CD14-positive monocyte (primary cell): ENCODE measurements around the gene GRK2. TPM values are rescaled to one million over a fixed set of nuclear protein-coding genes. Genes with fewer than 3 reads are reported as not detected.
"Not testable (repeated sequence)": the region's sequence is repeated elsewhere in the genome, so short reads cannot be mapped to it uniquely, and the experiment has no call there.

ENCODE experiments used
- DNase-seq, 3 donors: peaks; one replicate each; pipeline ENCODE4 v3.0.0-alpha.2; 2011 to 2022
- H2AFZ ChIP-seq: 2 replicates; pipeline ENCODE4 v1.6.0; 2012; ENCODE audit warnings: mild to moderate bottlenecking, low read depth, low read length, inconsistent platforms; ENCODE audit not compliant: insufficient read depth, poor library complexity, severe bottlenecking
- H3K27ac ChIP-seq, 2 donors: 1 replicate in 1 of 2; 2 replicates in 1 of 2; pipeline ENCODE4 v1.5.1; 2012 to 2013; ENCODE audit warnings: low read length in 2 of 2, control low read depth in 1 of 2, inconsistent platforms in 1 of 2, low read depth in 1 of 2, mild to moderate bottlenecking in 1 of 2
- H3K27me3 ChIP-seq, 2 donors: one replicate each; pipeline versions ENCODE4 v1.6.0 to v1.6.1; 2011 to 2013; ENCODE audit warnings: low read length in 2 of 2; ENCODE audit not compliant: control insufficient read depth in 2 of 2, insufficient read depth in 2 of 2
- H3K36me3 ChIP-seq, 2 donors: replicated peaks in 1 of 2; 1 replicate in 1 of 2; 2 replicates in 1 of 2; pipeline versions ENCODE4 v1.5.1 to v1.6.1; 2012 to 2013; ENCODE audit warnings: low read length in 2 of 2, control low read depth in 1 of 2, inconsistent platforms in 1 of 2, mild to moderate bottlenecking in 1 of 2; ENCODE audit not compliant: insufficient read depth in 2 of 2, control insufficient read depth in 1 of 2
- H3K4me1 ChIP-seq, 2 donors: 1 replicate in 1 of 2; 2 replicates in 1 of 2; pipeline versions ENCODE4 v1.5.1 to v1.6.1; 2012 to 2013; ENCODE audit warnings: low read length in 2 of 2, control low read depth in 1 of 2, inconsistent platforms in 1 of 2, mild to moderate bottlenecking in 1 of 2, moderate library complexity in 1 of 2; ENCODE audit not compliant: insufficient read depth in 2 of 2, control insufficient read depth in 1 of 2
- H3K4me2 ChIP-seq: replicated peaks from 2 replicates; pipeline ENCODE3; 2012; ENCODE audit warnings: low read length, moderate library complexity, mild to moderate bottlenecking; ENCODE audit not compliant: poor library complexity, severe bottlenecking; ENCODE audit errors: extremely low read depth
- H3K4me3 ChIP-seq, 3 experiments: fragments of 200-600 bp in 1 of 3; sonication (generic) in 1 of 3; replicated peaks in 1 of 3; 1 replicate in 2 of 3; 2 replicates in 1 of 3; pipeline ENCODE4 v1.5.1; 2011 to 2013; ENCODE audit warnings: low read length in 3 of 3, mild to moderate bottlenecking in 3 of 3, control low read depth in 2 of 3, low read depth in 2 of 3, inconsistent platforms in 1 of 3, moderate library complexity in 1 of 3
- H3K79me2 ChIP-seq: 2 replicates; pipeline ENCODE4 v1.6.0; 2012; ENCODE audit warnings: mild to moderate bottlenecking, control low read depth, inconsistent platforms, low read length, moderate library complexity; ENCODE audit not compliant: insufficient read depth
- H3K9ac ChIP-seq: 2 replicates; pipeline ENCODE4 v1.6.0; 2017; ENCODE audit warnings: low read length, mild to moderate bottlenecking; ENCODE audit not compliant: insufficient read depth, poor library complexity, severe bottlenecking
- H3K9me3 ChIP-seq, 2 donors: replicated peaks in 1 of 2; 1 replicate in 1 of 2; 2 replicates in 1 of 2; pipeline versions ENCODE4 v1.5.1 to v1.6.1; 2012 to 2013; ENCODE audit warnings: low read length in 2 of 2, control low read depth in 1 of 2; ENCODE audit not compliant: control insufficient read depth in 1 of 2, insufficient read depth in 1 of 2
- H4K20me1 ChIP-seq: 2 replicates; pipeline ENCODE4 v1.6.0; 2012; ENCODE audit warnings: mild to moderate bottlenecking, low read length, control low read depth, moderate library complexity; ENCODE audit not compliant: insufficient read depth
- H3K27ac Mint-ChIP-seq, 7 donors: one replicate each; pipeline ENCODE4 v1.8.0; 2020; ENCODE audit warnings: mild to moderate bottlenecking in 7 of 7, mixed read lengths in 7 of 7, moderate library complexity in 6 of 7, inconsistent platforms in 2 of 7
- H3K27me3 Mint-ChIP-seq, 3 donors: one replicate each; pipeline ENCODE4 v1.8.0; 2021 to 2022; ENCODE audit warnings: low read depth in 3 of 3, mild to moderate bottlenecking in 3 of 3, mixed read lengths in 3 of 3, moderate library complexity in 3 of 3, inconsistent platforms in 1 of 3
- H3K36me3 Mint-ChIP-seq, 2 donors: one replicate each; pipeline ENCODE4 v1.8.0; 2020; ENCODE audit warnings: mixed read lengths in 2 of 2, inconsistent platforms in 1 of 2, mild to moderate bottlenecking in 1 of 2
- H3K4me1 Mint-ChIP-seq: one replicate; pipeline ENCODE4 v1.8.0; 2020; ENCODE audit warnings: mild to moderate bottlenecking, mixed read lengths
- H3K4me3 Mint-ChIP-seq, 2 donors: one replicate each; pipeline ENCODE4 v1.8.0; 2020; ENCODE audit warnings: mild to moderate bottlenecking in 2 of 2, mixed read lengths in 2 of 2, moderate library complexity in 1 of 2
- H3K9me3 Mint-ChIP-seq, 7 donors: one replicate each; pipeline ENCODE4 v1.8.0; 2020 to 2022; ENCODE audit warnings: mixed read lengths in 7 of 7, mild to moderate bottlenecking in 6 of 7, moderate library complexity in 6 of 7, inconsistent platforms in 2 of 7
- WGBS: methylation state at CpG from one replicate; pipeline ENCODE4 v1.1.5; 2013; ENCODE audit warnings: missing lambda C conversion rate; ENCODE audit not compliant: insufficient coverage; 5-methylcytosine and 5-hydroxymethylcytosine counted together
- intact Hi-C, 2 donors: fragments of 100-400 bp; cut with micrococcal nuclease; formaldehyde crosslinking; loops; one replicate each; pipeline versions ENCODE4 v1.15.0 to v1.15.1; 2023
- polyA plus RNA-seq, 3 donors: library from polyadenylated mRNA; depleted of rRNA in 1 of 3; unstranded in 2 of 3; stranded (reverse) in 1 of 3; fragments of 300-500 nt in 2 of 3; fragments of >200 nt in 1 of 3; fragmentation: Illumina TruSeq in 2 of 3; gene quantifications; 1 replicate in 2 of 3; 2 replicates in 1 of 3; pipeline ENCODE4 v1.2.3, GENCODE V29; 2012 to 2021
- TF ChIP-seq, protein P1 (sequence below): fragments of 200-600 bp; IDR thresholded peaks from one replicate; pipeline ENCODE4 v1.8.0; 2022; ENCODE audit warnings: antibody characterized with exemption, mild to moderate bottlenecking

Gene GRK2
- polyA plus RNA-seq, 3 donors: 34.9 to 777 (median 43.0) TPM

DNA sequence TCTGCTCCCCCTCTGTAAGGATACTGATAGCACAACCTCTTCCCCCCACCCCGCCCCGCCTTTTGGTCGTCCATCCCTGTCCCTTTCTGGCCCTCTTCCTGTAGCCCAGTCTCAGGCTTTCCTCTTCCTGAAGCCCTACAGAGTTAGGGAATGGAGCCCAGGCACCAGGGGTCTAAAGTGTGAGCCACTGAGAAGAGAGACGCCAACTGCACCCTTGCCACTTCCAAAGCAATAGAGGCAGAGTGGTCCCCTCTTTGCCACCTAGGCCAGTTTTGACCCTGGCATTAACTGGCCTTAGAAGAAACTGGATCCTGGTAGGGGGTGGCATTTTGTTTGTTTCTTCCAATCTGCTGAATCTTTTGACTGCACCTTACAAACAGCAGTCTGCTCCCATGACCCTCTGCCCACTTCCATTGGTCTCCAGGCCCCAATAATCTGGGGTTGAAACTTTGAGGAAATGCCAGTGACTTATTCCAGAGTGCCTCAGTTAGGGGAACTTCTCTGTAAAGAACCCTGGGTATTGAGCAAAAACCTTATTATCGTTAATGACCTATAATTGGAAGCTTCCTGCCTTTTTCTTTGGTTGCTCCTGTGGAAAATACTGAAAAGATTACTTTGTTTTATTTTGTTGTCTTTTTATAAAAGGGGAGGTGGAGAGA, 9.7 kb upstream of the GRK2 start:
- Histone ChIP-seq H3K27ac (no peak overlapping the region), H3K4me1 (peaks cover 4 to 15% of the 10 kb centered on the region in 2 donors), H2AFZ (no peak overlapping the region), H3K27me3 (peaks cover 0 to 3% of the 10 kb centered on the region in 2 donors), H3K36me3 (peaks cover 57 to 58% of the 10 kb centered on the region in 2 donors), H3K4me2 (no peak overlapping the region), H4K20me1 (peaks cover 74% of the 10 kb centered on the region), H3K9ac (no peak overlapping the region), H3K79me2 (peaks cover 12% of the 10 kb centered on the region), H3K4me3 (no peak overlapping the region), H3K9me3 (no peaks in the 10 kb centered on the region)
- H3K27ac Mint-ChIP-seq: peak overlapping the region in 4 of 7 donors; percentile 23 to 73 (median 54)
- no peak for DNase-seq
- H3K27me3 Mint-ChIP-seq: peaks cover 12 to 17% (median 14%) of the 10 kb centered on the region in 3 donors
- peaks cover 13% of the 10 kb centered on the region for H3K4me1 Mint-ChIP-seq
- intact Hi-C loops: no loop called here
- TF ChIP-seq, protein P1, sequence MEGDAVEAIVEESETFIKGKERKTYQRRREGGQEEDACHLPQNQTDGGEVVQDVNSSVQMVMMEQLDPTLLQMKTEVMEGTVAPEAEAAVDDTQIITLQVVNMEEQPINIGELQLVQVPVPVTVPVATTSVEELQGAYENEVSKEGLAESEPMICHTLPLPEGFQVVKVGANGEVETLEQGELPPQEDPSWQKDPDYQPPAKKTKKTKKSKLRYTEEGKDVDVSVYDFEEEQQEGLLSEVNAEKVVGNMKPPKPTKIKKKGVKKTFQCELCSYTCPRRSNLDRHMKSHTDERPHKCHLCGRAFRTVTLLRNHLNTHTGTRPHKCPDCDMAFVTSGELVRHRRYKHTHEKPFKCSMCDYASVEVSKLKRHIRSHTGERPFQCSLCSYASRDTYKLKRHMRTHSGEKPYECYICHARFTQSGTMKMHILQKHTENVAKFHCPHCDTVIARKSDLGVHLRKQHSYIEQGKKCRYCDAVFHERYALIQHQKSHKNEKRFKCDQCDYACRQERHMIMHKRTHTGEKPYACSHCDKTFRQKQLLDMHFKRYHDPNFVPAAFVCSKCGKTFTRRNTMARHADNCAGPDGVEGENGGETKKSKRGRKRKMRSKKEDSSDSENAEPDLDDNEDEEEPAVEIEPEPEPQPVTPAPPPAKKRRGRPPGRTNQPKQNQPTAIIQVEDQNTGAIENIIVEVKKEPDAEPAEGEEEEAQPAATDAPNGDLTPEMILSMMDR: no peak
- no peaks in the 10 kb centered on the region for H3K9me3 Mint-ChIP-seq
- H3K36me3 Mint-ChIP-seq: peaks cover 52 to 69% of the 10 kb centered on the region in 2 donors
- WGBS: 67% methylated on average over 1 of the region's 5 CpGs
- H3K4me3 Mint-ChIP-seq: no peak overlapping the region

DNA sequence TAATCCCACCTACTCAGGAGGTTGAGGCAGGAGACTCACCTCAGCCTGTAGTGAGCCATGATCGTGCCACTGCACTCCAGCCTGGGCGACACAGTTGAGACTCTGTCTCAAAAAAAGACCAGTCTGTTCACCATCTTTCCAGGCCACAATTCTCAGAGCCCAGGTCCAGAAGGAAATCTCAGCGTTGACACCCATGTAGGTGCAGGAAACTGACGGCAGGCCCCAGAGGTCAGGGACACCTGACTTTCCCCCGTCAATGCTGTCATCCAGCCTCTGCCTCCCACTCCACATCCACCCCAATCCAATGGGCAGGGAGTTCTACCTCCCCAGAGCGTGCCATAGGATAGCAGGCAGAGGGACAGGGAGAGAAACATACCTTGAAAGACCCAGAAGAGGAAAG, 5.9 kb upstream of the GRK2 start:
- Histone ChIP-seq H4K20me1 (peaks cover 36% of the 10 kb centered on the region), H3K9me3 (no peaks in the 10 kb centered on the region), H3K79me2 (peaks cover 19% of the 10 kb centered on the region), H3K9ac (no peak overlapping the region), H3K4me1 (peaks cover 30 to 46% of the 10 kb centered on the region in 2 donors), H3K4me3 (no peak overlapping the region), H3K36me3 (peaks cover 19 to 20% of the 10 kb centered on the region in 2 donors), H3K27me3 (peaks cover 0 to 3% of the 10 kb centered on the region in 2 donors), H2AFZ (no peak overlapping the region), H3K27ac (no peak overlapping the region), H3K4me2 (no peak overlapping the region)
- intact Hi-C loops: loop anchor here in 1 of 2 donors (5.0 kb wide), 1 partner anchor 122 kb away; no protein-coding TSS in a partner anchor
- Mint-ChIP-seq H3K27ac (no peak overlapping the region), H3K4me3 (peak overlapping the region in 1 of 2 donors; percentile 22), H3K4me1 (peaks cover 44% of the 10 kb centered on the region), H3K27me3 (peaks cover 15 to 26% (median 25%) of the 10 kb centered on the region in 3 donors), H3K9me3 (no peaks in the 10 kb centered on the region), H3K36me3 (peaks cover 20 to 34% of the 10 kb centered on the region in 2 donors)
- 97% methylated on average over 5 of the region's 6 CpGs for WGBS
- TF ChIP-seq, protein P1: no peak
- DNase-seq: no peak

DNA sequence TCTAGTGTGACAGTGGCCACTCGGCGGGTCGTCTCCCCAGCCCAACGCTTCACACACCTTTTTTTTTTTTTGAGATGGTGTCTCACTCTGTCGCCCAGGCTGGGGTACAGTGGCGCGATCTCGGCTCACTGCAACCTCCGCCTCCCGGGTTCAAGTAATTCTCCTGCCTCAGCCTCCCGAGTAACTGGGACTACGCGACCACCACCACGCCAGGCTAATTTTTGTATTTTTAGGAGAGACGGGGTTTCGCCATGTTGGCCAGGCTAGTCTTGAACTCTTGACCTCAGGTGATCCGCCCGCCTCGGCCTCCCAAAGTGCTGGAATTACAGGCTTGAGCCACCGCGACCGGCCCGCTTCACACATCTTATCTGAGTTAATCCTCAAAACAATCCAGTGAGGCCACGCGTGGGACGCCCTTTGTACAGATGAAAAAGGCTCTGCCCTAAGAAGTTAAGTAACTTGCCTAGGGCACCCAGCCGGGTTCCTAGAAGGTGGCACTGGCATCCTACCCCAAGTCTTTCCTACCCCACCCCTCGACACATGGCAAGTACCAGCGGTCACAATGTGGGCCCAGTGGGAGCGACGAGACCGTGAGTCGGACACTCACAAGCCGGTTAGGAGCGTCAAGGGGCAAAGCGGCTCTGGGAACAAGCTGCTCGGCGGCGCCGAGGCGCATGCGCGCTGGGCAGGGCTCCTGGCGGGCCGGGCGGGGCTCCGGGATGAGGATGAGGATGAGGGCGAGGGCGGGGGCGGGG, 5.2 kb upstream of the GRK2 start:
- H3K4me1 ChIP-seq: peaks cover 36 to 52% of the 10 kb centered on the region in 2 donors
- WGBS: 39% methylated on average over 23 of the region's 50 CpGs
- not testable (repeated sequence) for H3K27ac ChIP-seq, H3K9ac ChIP-seq, H3K9me3 ChIP-seq, H3K9me3 Mint-ChIP-seq, H3K27me3 ChIP-seq, H3K27ac Mint-ChIP-seq
- peak overlapping the region; percentile 64 to 84 for H3K4me3 Mint-ChIP-seq
- peak overlapping the region in 1 of 3 experiments; percentile 61 for H3K4me3 ChIP-seq
- H3K4me1 Mint-ChIP-seq: peaks cover 50% of the 10 kb centered on the region
- H3K36me3 ChIP-seq: peaks cover 13% of the 10 kb centered on the region in 2 donors
- peaks cover 15 to 26% (median 25%) of the 10 kb centered on the region in 3 donors for H3K27me3 Mint-ChIP-seq
- intact Hi-C loops: loop anchor here in 1 of 2 donors (5.0 kb wide), 1 partner anchor 121 kb away; no protein-coding TSS in a partner anchor
- peak in 2 of 3 donors; percentile 42 to 51 for DNase-seq
- peak overlapping the region; percentile 71 for H3K4me2 ChIP-seq
- H2AFZ ChIP-seq: peak overlapping the region; percentile 61
- peaks cover 30% of the 10 kb centered on the region for H4K20me1 ChIP-seq
- peaks cover 13 to 28% of the 10 kb centered on the region in 2 donors for H3K36me3 Mint-ChIP-seq
- peaks cover 26% of the 10 kb centered on the region for H3K79me2 ChIP-seq
